Rectal smooth muscle tissue (tissue), 1 donor: ENCODE measurements around the gene OTUD7B.
"Not testable (repeated sequence)": the region's sequence is repeated elsewhere in the genome, so short reads cannot be mapped to it uniquely, and the experiment has no call there.

ENCODE experiments used
- H3K27ac ChIP-seq: one replicate; pipeline ENCODE4 v1.7.0; 2013; ENCODE audit warnings: low read depth, low read length, inconsistent platforms
- H3K27me3 ChIP-seq: one replicate; pipeline ENCODE4 v1.7.0; 2013; ENCODE audit warnings: low read length; ENCODE audit not compliant: control insufficient read depth, insufficient read depth
- H3K36me3 ChIP-seq: one replicate; pipeline ENCODE4 v1.7.0; 2013; ENCODE audit warnings: low read length; ENCODE audit not compliant: control insufficient read depth, insufficient read depth
- H3K4me1 ChIP-seq: one replicate; pipeline ENCODE4 v1.7.0; 2013; ENCODE audit warnings: low read length; ENCODE audit not compliant: control insufficient read depth, insufficient read depth
- H3K4me3 ChIP-seq: one replicate; pipeline ENCODE4 v1.7.0; 2013; ENCODE audit warnings: low read length
- H3K9ac ChIP-seq: one replicate; pipeline ENCODE4 v1.7.0; 2013; ENCODE audit warnings: low read length

OTUD7B gene

GRCh38 chr1:150010393-150011115, at the start of gene OTUD7B:
TSS of gene OTUD7B (minus strand) at chr1:150010726. CDS start at chr1:149977510, 33,216 bp downstream.
- H3K9ac ChIP-seq: peak within 1 kb of the TSS; percentile 96
- H3K36me3 ChIP-seq: no peaks in the 10 kb centered on the region
- H3K4me1 ChIP-seq: peaks cover 26% of the 10 kb centered on the region
- peak within 1 kb of the TSS; percentile 97 for H3K4me3 ChIP-seq
- no peaks in the 10 kb centered on the region for H3K27me3 ChIP-seq
- peak within 1 kb of the TSS; percentile 95 for H3K27ac ChIP-seq

GRCh38 chr1:150060260-150060659, 49.7 kb upstream of the OTUD7B start:
- Histone ChIP-seq H3K27ac (no peak overlapping the region), H3K36me3 (no peaks in the 10 kb centered on the region), H3K4me1 (peaks cover 15% of the 10 kb centered on the region), H3K4me3 (no peak overlapping the region), H3K9ac (no peak overlapping the region), H3K27me3 (no peaks in the 10 kb centered on the region)

- H3K27me3 ChIP-seq: no peaks in the 10 kb centered on the region
- H3K9ac ChIP-seq: no peak overlapping the region
- no peaks in the 10 kb centered on the region for H3K36me3 ChIP-seq
- H3K4me1 ChIP-seq: peaks cover 4% of the 10 kb centered on the region
- H3K4me3 ChIP-seq: no peak overlapping the region
- no peak overlapping the region for H3K27ac ChIP-seq
These were observed 45.9 kb upstream of the OTUD7B start for GRCh38 chr1:150056407-150056806.

GRCh38 chr1:150055507-150055906, 45.0 kb upstream of the OTUD7B start:
- not testable (repeated sequence) for H3K27ac ChIP-seq, H3K4me3 ChIP-seq, H3K27me3 ChIP-seq, H3K4me1 ChIP-seq, H3K9ac ChIP-seq, H3K36me3 ChIP-seq

GRCh38 chr1:150053926-150054325, 43.4 kb upstream of the OTUD7B start:
- no peaks in the 10 kb centered on the region for H3K36me3 ChIP-seq
- H3K4me1 ChIP-seq: no peaks in the 10 kb centered on the region
- H3K27me3 ChIP-seq: no peaks in the 10 kb centered on the region
- no peak overlapping the region for H3K27ac ChIP-seq
- H3K9ac ChIP-seq: no peak overlapping the region
- H3K4me3 ChIP-seq: no peak overlapping the region

GRCh38 chr1:150051905-150052412, 41.4 kb upstream of the OTUD7B start:
- H3K27me3 ChIP-seq, H3K9ac ChIP-seq, H3K4me1 ChIP-seq, H3K36me3 ChIP-seq, H3K27ac ChIP-seq, H3K4me3 ChIP-seq: not testable (repeated sequence)

- Histone ChIP-seq H3K27ac (no peak overlapping the region), H3K36me3 (no peaks in the 10 kb centered on the region), H3K9ac (no peak overlapping the region), H3K4me1 (no peaks in the 10 kb centered on the region), H3K4me3 (no peak overlapping the region), H3K27me3 (no peaks in the 10 kb centered on the region)
These were observed 40.5 kb upstream of the OTUD7B start for GRCh38 chr1:150051089-150051373.

GRCh38 chr1:150049926-150050325, 39.4 kb upstream of the OTUD7B start:
- no peak overlapping the region for H3K9ac ChIP-seq

GRCh38 chr1:150034336-150034735, 23.8 kb upstream of the OTUD7B start:
- H3K4me3 ChIP-seq: no peak overlapping the region
- H3K27ac ChIP-seq: no peak overlapping the region
- no peaks in the 10 kb centered on the region for H3K27me3 ChIP-seq
- H3K4me1 ChIP-seq: no peaks in the 10 kb centered on the region
- H3K36me3 ChIP-seq: no peaks in the 10 kb centered on the region
- no peak overlapping the region for H3K9ac ChIP-seq

More at GRCh38 chr1:150049926-150050325, 39.4 kb upstream of the OTUD7B start:
- no peaks in the 10 kb centered on the region for H3K36me3 ChIP-seq
- H3K27ac ChIP-seq: no peak overlapping the region
- no peak overlapping the region for H3K4me3 ChIP-seq
- no peaks in the 10 kb centered on the region for H3K4me1 ChIP-seq
- no peaks in the 10 kb centered on the region for H3K27me3 ChIP-seq

GRCh38 chr1:150028322-150028721, 17.8 kb upstream of the OTUD7B start:
- Histone ChIP-seq H3K27me3 (no peaks in the 10 kb centered on the region), H3K27ac (no peak overlapping the region), H3K36me3 (no peaks in the 10 kb centered on the region), H3K4me1 (no peaks in the 10 kb centered on the region), H3K9ac (no peak overlapping the region), H3K4me3 (no peak overlapping the region)

GRCh38 chr1:150024156-150024555, 13.6 kb upstream of the OTUD7B start:
- Histone ChIP-seq H3K4me1 (no peaks in the 10 kb centered on the region), H3K27ac (no peak overlapping the region), H3K9ac (no peak overlapping the region), H3K27me3 (no peaks in the 10 kb centered on the region), H3K36me3 (no peaks in the 10 kb centered on the region), H3K4me3 (no peak overlapping the region)

GRCh38 chr1:150022357-150022756, 11.8 kb upstream of the OTUD7B start:
- no peak overlapping the region for H3K27ac ChIP-seq
- no peak overlapping the region for H3K4me3 ChIP-seq
- no peak overlapping the region for H3K9ac ChIP-seq
- H3K27me3 ChIP-seq: no peaks in the 10 kb centered on the region
- no peaks in the 10 kb centered on the region for H3K4me1 ChIP-seq
- no peaks in the 10 kb centered on the region for H3K36me3 ChIP-seq

- no peak overlapping the region for H3K27ac ChIP-seq
- H3K27me3 ChIP-seq: no peaks in the 10 kb centered on the region
- H3K4me3 ChIP-seq: no peak overlapping the region
- H3K36me3 ChIP-seq: no peaks in the 10 kb centered on the region
- no peaks in the 10 kb centered on the region for H3K4me1 ChIP-seq
- H3K9ac ChIP-seq: no peak overlapping the region
These were observed 10.7 kb upstream of the OTUD7B start for GRCh38 chr1:150021191-150021694.
